ENCODE data around the gene TMEM138.

TMEM138 gene

DNA sequence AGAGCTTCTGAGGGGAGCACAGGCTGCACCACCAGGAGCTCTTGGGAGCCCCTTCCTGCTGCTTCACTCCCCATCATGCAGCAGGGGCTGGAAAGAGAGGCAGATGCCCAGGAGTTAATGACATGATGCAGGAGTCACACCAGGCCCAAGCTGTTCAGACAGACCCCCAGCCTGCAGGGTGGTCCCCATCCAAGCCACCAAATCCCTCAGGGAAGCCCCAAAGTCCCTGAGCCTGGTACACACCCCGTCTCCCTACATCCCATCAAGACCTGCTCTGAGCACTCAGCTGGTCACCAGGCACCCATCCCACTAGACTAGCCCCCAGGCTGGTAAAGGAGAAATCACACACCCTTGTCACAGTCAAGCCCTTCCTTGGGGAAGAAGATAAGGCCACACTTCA is 11.8 kb upstream of the TMEM138 start:
- H3K27ac ChIP-seq (ENCODE audit: low read depth, low read length): no peak overlapping the region

DNA sequence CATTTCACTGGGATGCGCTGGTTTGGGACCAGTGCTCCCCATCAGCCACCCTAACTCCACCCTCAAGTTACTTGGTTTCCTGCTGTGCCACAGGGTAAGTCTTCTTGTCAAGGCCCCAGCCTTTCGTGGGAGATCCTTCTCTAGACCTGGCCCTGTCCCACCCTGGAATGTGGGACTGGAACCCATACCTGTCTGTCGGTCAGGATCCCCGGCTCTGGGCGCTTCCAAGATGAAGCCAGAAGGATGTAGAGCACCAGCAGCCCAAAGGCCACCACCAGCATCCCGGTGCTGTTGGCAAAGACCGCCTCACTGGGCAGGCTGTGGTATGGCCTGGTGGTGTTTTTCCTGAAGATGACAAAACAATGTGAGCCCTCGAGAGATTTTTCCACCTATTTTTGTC is 11.4 kb upstream of the TMEM138 start:
- Histone ChIP-seq H3K36me3 (ENCODE audit: control insufficient read depth, insufficient read depth, low read length) (peaks cover 3% of the 10 kb centered on the region), H3K79me2 (ENCODE audit: control insufficient read depth, insufficient read depth, low read length) (no peaks in the 10 kb centered on the region), H2BK5ac (ENCODE audit: low read length) (no peak overlapping the region), H3K4me1 (ENCODE audit: control insufficient read depth, low read depth, low read length) (no peaks in the 10 kb centered on the region), H3K79me1 (ENCODE audit: low read length) (no peaks in the 10 kb centered on the region), H3K27ac (ENCODE audit: low read depth, low read length) (no peak overlapping the region), H3K9ac (ENCODE audit: low read length) (no peak overlapping the region), H3K4ac (ENCODE audit: low read depth, low read length) (no peak overlapping the region), H2AK5ac (ENCODE audit: low read length) (no peak overlapping the region), H3K4me2 (ENCODE audit: low read length) (no peak overlapping the region), H4K5ac (ENCODE audit: low read length) (no peak overlapping the region), H3K23ac (ENCODE audit: low read length) (no peak overlapping the region), H2BK15ac (replicated peaks; ENCODE audit: low read depth) (no peak overlapping the region), H3K18ac (ENCODE audit: low read length) (no peak overlapping the region), H3K4me3 (ENCODE audit: low read length) (no peak overlapping the region), H3K27me3 (ENCODE audit: insufficient read depth, low read length, poor library complexity) (no peaks in the 10 kb centered on the region), H3K56ac (ENCODE audit: low read length) (no peak overlapping the region), H4K8ac (ENCODE audit: low read depth, low read length) (no peak overlapping the region), H2BK120ac (ENCODE audit: low read depth, low read length) (no peak overlapping the region)
- no CpG with 5 or more reads among the region's 8 CpGs for WGBS (ENCODE audit: extremely low coverage, insufficient coverage, low lambda C conversion rate)
- DNase-seq: no peak

More for the DNA sequence above, 11.8 kb upstream of the TMEM138 start:
- no peak overlapping the region for H4K5ac ChIP-seq (ENCODE audit: low read length)
- H4K8ac ChIP-seq (ENCODE audit: low read depth, low read length): no peak overlapping the region
- no peak overlapping the region for H3K4me2 ChIP-seq (ENCODE audit: low read length)
- no peaks in the 10 kb centered on the region for H3K79me1 ChIP-seq (ENCODE audit: low read length)
- no CpG with 5 or more reads among the region's 1 CpG for WGBS (ENCODE audit: extremely low coverage, insufficient coverage, low lambda C conversion rate)
- no peak overlapping the region for H3K18ac ChIP-seq (ENCODE audit: low read length)
- no peak overlapping the region for H2AK5ac ChIP-seq (ENCODE audit: low read length)
- no peak overlapping the region for H2BK15ac ChIP-seq (replicated peaks; ENCODE audit: low read depth)
- H3K4me1 ChIP-seq (ENCODE audit: control insufficient read depth, low read depth, low read length): no peaks in the 10 kb centered on the region
- no peaks in the 10 kb centered on the region for H3K79me2 ChIP-seq (ENCODE audit: control insufficient read depth, insufficient read depth, low read length)
- H3K4me3 ChIP-seq (ENCODE audit: low read length): no peak overlapping the region
- DNase-seq: no peak
- no peak overlapping the region for H3K9ac ChIP-seq (ENCODE audit: low read length)
- H2BK5ac ChIP-seq (ENCODE audit: low read length): no peak overlapping the region
- H3K23ac ChIP-seq (ENCODE audit: low read length): no peak overlapping the region
- peaks cover 3% of the 10 kb centered on the region for H3K36me3 ChIP-seq (ENCODE audit: control insufficient read depth, insufficient read depth, low read length)
- no peak overlapping the region for H3K4ac ChIP-seq (ENCODE audit: low read depth, low read length)
- H2BK120ac ChIP-seq (ENCODE audit: low read depth, low read length): no peak overlapping the region
- no peak overlapping the region for H3K56ac ChIP-seq (ENCODE audit: low read length)
- H3K27me3 ChIP-seq (ENCODE audit: insufficient read depth, low read length, poor library complexity): no peaks in the 10 kb centered on the region

DNA sequence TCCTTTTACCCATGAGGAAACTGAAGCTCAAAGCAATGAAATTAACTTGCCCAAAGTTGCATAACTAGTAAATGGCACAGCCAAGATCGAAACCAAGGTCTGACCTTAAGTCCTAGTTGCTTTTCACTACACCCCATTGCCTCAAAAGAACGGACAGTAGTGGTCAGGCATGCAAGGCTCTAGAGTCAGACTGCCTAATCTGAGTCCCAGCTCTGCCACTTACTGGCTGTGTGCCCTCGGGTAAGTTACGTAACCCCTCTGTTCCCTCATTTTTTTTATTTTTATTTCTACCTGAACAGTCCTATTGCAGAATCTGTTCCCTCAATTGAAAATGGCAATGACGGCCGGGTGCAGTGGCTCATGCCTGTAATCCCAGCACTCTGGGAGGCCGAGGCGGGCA is 10.1 kb upstream of the TMEM138 start:
- no peak overlapping the region for H3K27ac ChIP-seq (ENCODE audit: low read depth, low read length)

DNA sequence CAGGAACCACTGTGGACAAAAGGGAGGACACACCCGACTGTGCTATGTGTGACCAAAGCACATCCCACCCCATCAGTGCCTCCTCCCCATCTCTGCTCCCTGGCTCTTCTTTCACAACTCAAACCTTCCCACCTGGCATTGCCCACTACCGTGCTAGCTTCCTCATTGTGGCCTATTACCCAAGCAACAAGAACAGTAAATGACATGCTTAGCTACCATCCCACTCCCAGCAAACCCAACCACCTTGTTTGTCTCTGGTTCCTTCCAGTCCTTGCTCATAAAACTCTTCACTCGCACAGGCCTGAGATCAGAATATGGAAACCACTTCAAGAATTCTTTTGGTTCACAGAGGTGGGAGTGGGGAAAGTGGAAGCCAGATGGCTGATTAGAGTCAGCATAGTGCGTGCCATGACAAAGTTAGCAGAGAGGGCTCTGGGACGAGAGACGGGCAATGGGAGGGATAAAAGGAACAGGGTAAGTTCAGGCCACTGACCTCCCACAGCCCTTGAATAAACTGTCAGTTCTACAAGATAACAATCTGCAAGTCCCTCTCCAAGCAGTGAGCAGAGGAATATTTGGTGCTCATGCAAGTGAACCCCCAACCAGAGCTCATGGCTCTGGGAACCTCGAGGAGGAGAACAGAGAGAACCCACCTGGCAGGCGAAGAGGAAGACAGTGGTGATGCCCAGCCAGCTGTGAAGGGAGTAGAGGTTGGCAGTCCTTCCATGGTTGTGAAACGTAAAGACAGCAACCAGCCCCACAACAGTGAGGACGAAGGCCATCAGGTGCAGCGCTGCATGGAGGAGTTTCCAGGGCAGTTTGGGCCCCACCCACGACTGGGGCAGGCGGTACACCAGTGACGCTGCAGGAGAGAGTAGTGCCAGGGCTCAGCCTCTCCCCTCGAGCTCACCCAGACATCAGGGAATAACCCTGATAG is 8.8 kb upstream of the TMEM138 start:
- Histone ChIP-seq H4K8ac (ENCODE audit: low read depth, low read length) (no peak overlapping the region), H3K4me3 (ENCODE audit: low read length) (no peak overlapping the region), H3K4ac (ENCODE audit: low read depth, low read length) (no peak overlapping the region), H2AK5ac (ENCODE audit: low read length) (no peak overlapping the region), H2BK120ac (ENCODE audit: low read depth, low read length) (no peak overlapping the region), H3K27ac (ENCODE audit: low read depth, low read length) (no peak overlapping the region), H3K56ac (ENCODE audit: low read length) (no peak overlapping the region), H3K4me2 (ENCODE audit: low read length) (no peak overlapping the region), H3K36me3 (ENCODE audit: control insufficient read depth, insufficient read depth, low read length) (peaks cover 2% of the 10 kb centered on the region), H3K27me3 (ENCODE audit: insufficient read depth, low read length, poor library complexity) (no peaks in the 10 kb centered on the region), H4K5ac (ENCODE audit: low read length) (no peak overlapping the region), H3K9ac (ENCODE audit: low read length) (no peak overlapping the region), H3K79me2 (ENCODE audit: control insufficient read depth, insufficient read depth, low read length) (no peaks in the 10 kb centered on the region), H3K18ac (ENCODE audit: low read length) (no peak overlapping the region), H3K23ac (ENCODE audit: low read length) (no peak overlapping the region), H3K4me1 (ENCODE audit: control insufficient read depth, low read depth, low read length) (no peaks in the 10 kb centered on the region), H2BK15ac (replicated peaks; ENCODE audit: low read depth) (no peak overlapping the region), H3K79me1 (ENCODE audit: low read length) (no peaks in the 10 kb centered on the region), H2BK5ac (ENCODE audit: low read length) (no peak overlapping the region)
- DNase-seq: no peak
- WGBS (ENCODE audit: extremely low coverage, insufficient coverage, low lambda C conversion rate): no CpG with 5 or more reads among the region's 15 CpGs

More for the DNA sequence above, 10.1 kb upstream of the TMEM138 start:
- no peak overlapping the region for H3K4ac ChIP-seq (ENCODE audit: low read depth, low read length)
- no peaks in the 10 kb centered on the region for H3K79me2 ChIP-seq (ENCODE audit: control insufficient read depth, insufficient read depth, low read length)
- no peak overlapping the region for H3K18ac ChIP-seq (ENCODE audit: low read length)
- H3K4me3 ChIP-seq (ENCODE audit: low read length): no peak overlapping the region
- H3K36me3 ChIP-seq (ENCODE audit: control insufficient read depth, insufficient read depth, low read length): peaks cover 3% of the 10 kb centered on the region
- no peak overlapping the region for H2BK5ac ChIP-seq (ENCODE audit: low read length)
- H3K23ac ChIP-seq (ENCODE audit: low read length): no peak overlapping the region
- DNase-seq: no peak
- H3K56ac ChIP-seq (ENCODE audit: low read length): no peak overlapping the region
- H3K9ac ChIP-seq (ENCODE audit: low read length): no peak overlapping the region
- H3K79me1 ChIP-seq (ENCODE audit: low read length): no peaks in the 10 kb centered on the region
- no peak overlapping the region for H4K5ac ChIP-seq (ENCODE audit: low read length)
- H2AK5ac ChIP-seq (ENCODE audit: low read length): no peak overlapping the region
- H4K8ac ChIP-seq (ENCODE audit: low read depth, low read length): no peak overlapping the region
- H3K27me3 ChIP-seq (ENCODE audit: insufficient read depth, low read length, poor library complexity): no peaks in the 10 kb centered on the region
- WGBS (ENCODE audit: extremely low coverage, insufficient coverage, low lambda C conversion rate): no CpG with 5 or more reads among the region's 8 CpGs
- H3K4me2 ChIP-seq (ENCODE audit: low read length): no peak overlapping the region
- H2BK120ac ChIP-seq (ENCODE audit: low read depth, low read length): no peak overlapping the region
- no peaks in the 10 kb centered on the region for H3K4me1 ChIP-seq (ENCODE audit: control insufficient read depth, low read depth, low read length)
- H2BK15ac ChIP-seq (replicated peaks; ENCODE audit: low read depth): no peak overlapping the region

DNA sequence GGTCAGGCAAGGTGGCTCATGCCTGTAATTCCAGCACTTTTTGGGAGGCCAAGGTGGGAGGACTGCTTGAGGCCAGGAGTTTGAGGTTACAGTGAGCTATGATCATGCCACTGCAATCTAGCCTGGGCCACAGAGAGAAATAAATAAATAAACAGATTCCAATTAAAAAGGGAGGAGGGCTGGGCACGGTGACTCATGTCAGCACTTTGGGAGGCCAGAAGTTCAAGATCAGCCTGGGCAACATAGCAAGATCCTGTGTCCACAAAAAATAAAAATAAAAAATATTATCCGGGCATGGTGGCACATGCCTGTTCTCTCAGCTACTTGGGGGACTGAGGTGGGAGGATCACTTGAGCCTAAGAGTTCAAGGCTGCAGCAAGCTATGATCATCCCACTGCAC is 8.0 kb upstream of the TMEM138 start:
- Histone ChIP-seq H3K4ac (ENCODE audit: low read depth, low read length) (no peak overlapping the region), H3K27ac (ENCODE audit: low read depth, low read length) (no peak overlapping the region), H3K9ac (ENCODE audit: low read length) (no peak overlapping the region), H3K36me3 (ENCODE audit: control insufficient read depth, insufficient read depth, low read length) (peaks cover 1% of the 10 kb centered on the region), H4K5ac (ENCODE audit: low read length) (no peak overlapping the region), H2BK120ac (ENCODE audit: low read depth, low read length) (no peak overlapping the region), H4K8ac (ENCODE audit: low read depth, low read length) (no peak overlapping the region), H2AK5ac (ENCODE audit: low read length) (no peak overlapping the region), H3K79me2 (ENCODE audit: control insufficient read depth, insufficient read depth, low read length) (no peaks in the 10 kb centered on the region), H3K23ac (ENCODE audit: low read length) (no peak overlapping the region), H2BK15ac (replicated peaks; ENCODE audit: low read depth) (no peak overlapping the region), H3K18ac (ENCODE audit: low read length) (no peak overlapping the region), H2BK5ac (ENCODE audit: low read length) (no peak overlapping the region), H3K4me2 (ENCODE audit: low read length) (no peak overlapping the region), H3K4me3 (ENCODE audit: low read length) (no peak overlapping the region), H3K4me1 (ENCODE audit: control insufficient read depth, low read depth, low read length) (no peaks in the 10 kb centered on the region), H3K79me1 (ENCODE audit: low read length) (no peaks in the 10 kb centered on the region), H3K27me3 (ENCODE audit: insufficient read depth, low read length, poor library complexity) (no peaks in the 10 kb centered on the region), H3K56ac (ENCODE audit: low read length) (no peak overlapping the region)
- DNase-seq: no peak
- WGBS (ENCODE audit: extremely low coverage, insufficient coverage, low lambda C conversion rate): no CpG with 5 or more reads among the region's 2 CpGs
